Activated T-cell treated with anti-CD3 and anti-CD28 coated beads, Interleukin-2, amount 50 U/mL, for 24 hours (primary cell): ENCODE data around the gene ACOX3.

ENCODE experiments used
- DNase-seq: peaks from one replicate; pipeline ENCODE4 v3.0.0-alpha.2; 2020
- H3K27ac Mint-ChIP-seq: 2 replicates; pipeline ENCODE4 v1.8.0; 2020; ENCODE audit warnings: mild to moderate bottlenecking, mixed read lengths
- H3K27me3 Mint-ChIP-seq: 2 replicates; pipeline ENCODE4 v1.8.0; 2020; ENCODE audit warnings: mixed read lengths
- H3K36me3 Mint-ChIP-seq: 2 replicates; pipeline ENCODE4 v1.8.0; 2020; ENCODE audit warnings: low read depth, mixed read lengths
- H3K4me1 Mint-ChIP-seq: 2 replicates; pipeline ENCODE4 v1.8.0; 2020; ENCODE audit warnings: low read depth, mixed read lengths
- H3K4me3 Mint-ChIP-seq: 2 replicates; pipeline ENCODE4 v1.8.0; 2020; ENCODE audit warnings: mild to moderate bottlenecking, moderate library complexity, mixed read lengths
- H3K9me3 Mint-ChIP-seq: 2 replicates; pipeline ENCODE4 v1.8.0; 2020; ENCODE audit warnings: mixed read lengths

ACOX3 gene

GRCh38 chr4:8376361-8377102, 64.0 kb downstream of the ACOX3 start:
- Mint-ChIP-seq H3K4me3 (no peak overlapping the region), H3K9me3 (no peaks in the 10 kb centered on the region), H3K36me3 (peaks cover 21% of the 10 kb centered on the region), H3K4me1 (no peaks in the 10 kb centered on the region), H3K27ac (no peak overlapping the region), H3K27me3 (no peaks in the 10 kb centered on the region)
- no peak for DNase-seq

DNA sequence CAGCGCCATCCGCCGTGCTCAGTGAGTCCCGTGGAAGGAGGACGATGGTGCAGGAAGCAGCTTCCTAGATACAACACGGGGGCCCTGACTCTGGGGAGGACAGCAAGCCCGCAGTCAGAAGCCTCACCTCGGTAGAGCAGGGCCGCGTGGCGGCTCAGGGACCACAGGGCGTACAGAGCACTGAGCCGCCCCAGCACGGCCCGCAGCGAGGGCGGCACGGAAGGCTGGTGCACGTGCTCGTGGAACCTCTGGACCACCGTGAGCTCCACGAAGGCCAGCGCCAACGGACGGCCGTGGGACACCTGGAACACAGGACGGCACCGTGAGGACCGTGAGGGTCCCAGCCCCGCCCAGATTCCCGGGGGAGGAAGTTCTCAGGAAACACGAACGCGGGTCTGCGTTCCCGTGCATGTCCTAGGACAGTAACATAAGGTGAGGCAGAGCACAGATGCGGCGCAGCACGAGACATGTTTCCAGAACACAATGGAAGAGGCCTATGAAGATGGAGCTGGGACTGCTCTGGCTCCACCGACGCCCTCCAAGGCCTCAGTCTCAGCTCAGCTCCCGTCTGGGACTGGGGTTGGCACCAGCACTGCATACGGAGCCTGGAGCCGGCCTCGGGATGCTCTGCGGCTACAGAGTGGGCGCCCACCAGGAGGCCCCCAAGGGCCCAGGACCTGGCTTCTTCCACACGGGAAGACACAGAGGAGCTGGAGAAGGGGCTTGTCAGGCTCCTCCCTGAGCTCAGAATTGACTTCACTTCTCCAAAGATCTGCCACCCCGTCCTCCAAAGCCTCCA, 65.5 kb downstream of the ACOX3 start:
- Mint-ChIP-seq H3K36me3 (peaks cover 14% of the 10 kb centered on the region), H3K27ac (no peak overlapping the region), H3K27me3 (no peaks in the 10 kb centered on the region), H3K4me1 (no peaks in the 10 kb centered on the region), H3K4me3 (no peak overlapping the region), H3K9me3 (no peaks in the 10 kb centered on the region)
- DNase-seq: no peak

GRCh38 chr4:8373973-8374545, 66.5 kb downstream of the ACOX3 start:
- Mint-ChIP-seq H3K27me3 (no peaks in the 10 kb centered on the region), H3K4me3 (no peak overlapping the region), H3K4me1 (no peaks in the 10 kb centered on the region), H3K27ac (no peak overlapping the region), H3K36me3 (peaks cover 11% of the 10 kb centered on the region), H3K9me3 (no peaks in the 10 kb centered on the region)
- DNase-seq: no peak

- Mint-ChIP-seq H3K36me3 (peaks cover 11% of the 10 kb centered on the region), H3K27ac (no peak overlapping the region)
Measured at GRCh38 chr4:8373270-8373972, 67.1 kb downstream of the ACOX3 start.

GRCh38 chr4:8372506-8372905, 68.0 kb downstream of the ACOX3 start:
- H3K27me3 Mint-ChIP-seq: no peaks in the 10 kb centered on the region
- H3K27ac Mint-ChIP-seq: no peak overlapping the region
- no peaks in the 10 kb centered on the region for H3K4me1 Mint-ChIP-seq
- H3K36me3 Mint-ChIP-seq: peaks cover 13% of the 10 kb centered on the region
- no peak overlapping the region for H3K4me3 Mint-ChIP-seq
- no peak for DNase-seq
- no peaks in the 10 kb centered on the region for H3K9me3 Mint-ChIP-seq

More at GRCh38 chr4:8373270-8373972, 67.1 kb downstream of the ACOX3 start:
- Mint-ChIP-seq H3K27me3 (no peaks in the 10 kb centered on the region), H3K4me1 (no peaks in the 10 kb centered on the region), H3K9me3 (no peaks in the 10 kb centered on the region), H3K4me3 (no peak overlapping the region)
- no peak for DNase-seq

- H3K36me3 Mint-ChIP-seq: peaks cover 14% of the 10 kb centered on the region
- no peaks in the 10 kb centered on the region for H3K4me1 Mint-ChIP-seq
- H3K4me3 Mint-ChIP-seq: no peak overlapping the region
- no peaks in the 10 kb centered on the region for H3K27me3 Mint-ChIP-seq
- no peak for DNase-seq
- no peaks in the 10 kb centered on the region for H3K9me3 Mint-ChIP-seq
- H3K27ac Mint-ChIP-seq: no peak overlapping the region
Measured at GRCh38 chr4:8371596-8371995, 68.9 kb downstream of the ACOX3 start.

- Mint-ChIP-seq H3K27me3 (no peaks in the 10 kb centered on the region), H3K27ac (no peak overlapping the region), H3K9me3 (no peaks in the 10 kb centered on the region), H3K4me1 (no peaks in the 10 kb centered on the region), H3K36me3 (peaks cover 20% of the 10 kb centered on the region), H3K4me3 (no peak overlapping the region)
- DNase-seq: no peak
Measured at GRCh38 chr4:8370835-8371595, 69.5 kb downstream of the ACOX3 start.

- H3K36me3 Mint-ChIP-seq: peaks cover 26% of the 10 kb centered on the region
- no peak overlapping the region for H3K4me3 Mint-ChIP-seq
- no peak overlapping the region for H3K27ac Mint-ChIP-seq
- H3K4me1 Mint-ChIP-seq: no peaks in the 10 kb centered on the region
- DNase-seq: no peak
- no peaks in the 10 kb centered on the region for H3K9me3 Mint-ChIP-seq
- no peaks in the 10 kb centered on the region for H3K27me3 Mint-ChIP-seq
Measured at GRCh38 chr4:8370106-8370787, 70.3 kb downstream of the ACOX3 start.

DNA sequence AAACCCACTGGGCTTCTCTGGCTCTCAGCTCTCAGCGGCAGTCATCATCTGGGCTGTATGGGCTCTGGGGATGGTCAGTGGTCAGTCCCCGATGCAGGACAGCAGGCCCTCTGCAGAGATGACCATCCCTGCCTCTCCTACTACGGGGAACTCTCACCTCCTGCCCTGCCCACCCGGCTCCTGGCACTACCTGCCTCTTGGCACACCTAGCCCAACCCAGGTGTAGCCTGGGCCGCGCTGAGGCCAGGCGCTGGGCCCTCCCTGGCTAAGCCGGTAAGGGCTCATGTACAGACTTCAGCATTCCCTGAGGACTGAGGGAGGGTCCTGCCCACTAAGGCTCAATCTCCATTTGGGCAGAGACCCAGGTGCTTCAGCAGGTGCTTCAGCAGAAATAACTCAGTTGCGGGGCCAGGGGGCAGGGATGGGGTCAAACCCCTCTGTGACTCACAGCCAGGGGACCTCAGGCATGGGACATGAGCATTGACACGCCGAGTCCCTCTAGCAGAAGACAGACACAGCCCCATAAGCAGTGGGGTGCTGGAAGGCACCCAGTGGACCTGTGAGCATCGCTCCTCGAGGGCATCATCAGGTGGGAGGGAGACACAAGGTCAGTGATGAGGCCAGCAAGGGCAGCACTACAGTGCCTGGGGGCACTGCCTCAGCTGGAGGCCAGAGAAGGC, 71.0 kb downstream of the ACOX3 start:
- no peaks in the 10 kb centered on the region for H3K9me3 Mint-ChIP-seq
- H3K4me3 Mint-ChIP-seq: no peak overlapping the region
- H3K4me1 Mint-ChIP-seq: no peaks in the 10 kb centered on the region
- H3K27ac Mint-ChIP-seq: no peak overlapping the region
- no peaks in the 10 kb centered on the region for H3K27me3 Mint-ChIP-seq
- no peak for DNase-seq
- peaks cover 32% of the 10 kb centered on the region for H3K36me3 Mint-ChIP-seq

GRCh38 chr4:8368998-8369397, 71.5 kb downstream of the ACOX3 start:
- Mint-ChIP-seq H3K9me3 (no peaks in the 10 kb centered on the region), H3K36me3 (peaks cover 37% of the 10 kb centered on the region), H3K4me3 (no peak overlapping the region), H3K4me1 (no peaks in the 10 kb centered on the region), H3K27ac (no peak overlapping the region), H3K27me3 (no peaks in the 10 kb centered on the region)
- no peak for DNase-seq

GRCh38 chr4:8368061-8368481, 72.5 kb downstream of the ACOX3 start:
- Mint-ChIP-seq H3K36me3 (peaks cover 36% of the 10 kb centered on the region), H3K9me3 (peaks cover 4% of the 10 kb centered on the region), H3K27me3 (no peaks in the 10 kb centered on the region), H3K4me1 (no peaks in the 10 kb centered on the region), H3K27ac (no peak overlapping the region), H3K4me3 (no peak overlapping the region)
- DNase-seq: no peak

DNA sequence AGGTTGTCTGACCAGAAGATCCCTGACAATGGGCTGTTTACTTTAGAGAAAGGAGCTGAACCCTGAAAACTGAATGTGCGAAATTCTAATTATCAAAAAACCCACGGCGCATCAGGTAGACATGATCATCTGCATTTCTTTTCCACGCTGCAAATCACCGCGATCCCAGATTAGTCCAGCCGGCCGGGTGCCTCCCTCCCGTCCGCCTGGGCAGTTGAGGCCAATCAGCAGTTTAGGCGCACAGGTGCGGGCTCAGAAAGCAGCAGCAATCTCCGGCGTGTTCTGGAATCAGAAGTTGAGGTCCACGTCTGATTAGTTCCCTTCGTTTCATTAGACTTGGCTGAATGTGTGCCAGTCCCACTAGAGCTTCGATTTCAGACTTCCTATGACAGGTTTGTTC, 73.9 kb downstream of the ACOX3 start:
- Mint-ChIP-seq H3K9me3 (peaks cover 13% of the 10 kb centered on the region), H3K27me3 (no peaks in the 10 kb centered on the region), H3K36me3 (peaks cover 36% of the 10 kb centered on the region), H3K27ac (no peak overlapping the region), H3K4me3 (no peak overlapping the region), H3K4me1 (no peaks in the 10 kb centered on the region)
- DNase-seq: no peak

GRCh38 chr4:8365951-8366350, 74.6 kb downstream of the ACOX3 start:
- DNase-seq: no peak
- Mint-ChIP-seq H3K36me3 (peaks cover 36% of the 10 kb centered on the region), H3K9me3 (peaks cover 15% of the 10 kb centered on the region), H3K4me3 (no peak overlapping the region), H3K4me1 (no peaks in the 10 kb centered on the region), H3K27ac (no peak overlapping the region), H3K27me3 (no peaks in the 10 kb centered on the region)
